ENCODE data around the gene DIP2C.
"Not testable (repeated sequence)": the region's sequence is repeated elsewhere in the genome, so short reads cannot be mapped to it uniquely, and the experiment has no call there.

Gene DIP2C

DNA sequence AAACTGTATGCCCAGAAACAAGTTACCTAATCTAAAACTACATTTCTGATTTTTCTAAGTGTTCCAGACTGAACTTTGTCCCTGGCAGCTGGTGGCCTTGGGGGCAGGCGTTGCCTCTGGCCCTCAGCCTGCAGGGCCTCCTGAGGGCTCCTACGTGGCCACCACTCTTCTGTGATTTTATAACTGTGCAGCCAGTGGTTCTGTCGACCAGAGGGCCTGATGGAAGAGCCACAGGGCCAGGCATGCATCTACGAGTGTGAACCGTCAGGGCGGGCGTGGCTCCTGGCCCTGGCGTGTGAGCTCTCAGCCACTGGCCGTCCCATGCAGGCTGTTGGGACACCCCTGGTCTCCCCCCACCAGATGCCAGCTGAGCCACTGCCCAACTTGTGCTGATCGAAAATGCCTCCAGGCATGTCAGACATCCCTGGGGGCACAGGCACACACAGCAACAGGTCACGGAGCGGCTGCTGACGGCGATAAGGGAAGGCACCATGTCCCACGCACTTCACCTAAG, 380.8 kb downstream of the DIP2C start:
- DNase-seq (ENCODE audit: insufficient read length) (no peak), FAIRE-seq (no peak)
- TF ChIP-seq TAF1 (IDR thresholded peaks at IDR 0.05; ENCODE audit: borderline replicate concordance, low read depth, low read length) = no peak
- no peak for TF ChIP-seq POLR2AphosphoS5 (IDR thresholded peaks at IDR 0.05; ENCODE audit: low read depth, low read length)
- no peak for TF ChIP-seq POLR2A (IDR thresholded peaks at IDR 0.05; ENCODE audit: low read depth, low read length)

DNA sequence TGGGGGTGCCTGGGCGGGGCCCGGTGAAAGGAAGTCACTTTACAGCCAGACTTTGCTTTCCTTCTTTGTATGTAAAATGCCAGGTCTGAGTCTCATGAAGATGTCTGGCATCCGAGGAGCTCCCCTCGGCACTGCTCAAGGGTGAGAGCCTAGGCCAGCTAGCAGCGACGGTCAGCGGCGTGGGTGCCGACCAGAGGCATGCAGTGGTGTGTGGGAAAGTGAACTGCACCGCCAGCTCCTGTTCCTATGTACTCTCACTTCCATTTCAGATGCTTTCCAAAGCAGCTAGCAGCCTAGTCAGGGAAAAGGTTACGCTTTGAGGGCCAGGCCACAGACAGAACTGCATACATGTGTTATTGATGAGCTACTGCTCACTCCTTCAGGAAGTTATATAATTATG, 381.4 kb downstream of the DIP2C start:
- FAIRE-seq (no peak), DNase-seq (ENCODE audit: insufficient read length) (no peak)
- TF ChIP-seq TAF1 (IDR thresholded peaks at IDR 0.05; ENCODE audit: borderline replicate concordance, low read depth, low read length) = no peak
- no peak for TF ChIP-seq POLR2A (IDR thresholded peaks at IDR 0.05; ENCODE audit: low read depth, low read length)
- no peak for TF ChIP-seq POLR2AphosphoS5 (IDR thresholded peaks at IDR 0.05; ENCODE audit: low read depth, low read length)

DNA sequence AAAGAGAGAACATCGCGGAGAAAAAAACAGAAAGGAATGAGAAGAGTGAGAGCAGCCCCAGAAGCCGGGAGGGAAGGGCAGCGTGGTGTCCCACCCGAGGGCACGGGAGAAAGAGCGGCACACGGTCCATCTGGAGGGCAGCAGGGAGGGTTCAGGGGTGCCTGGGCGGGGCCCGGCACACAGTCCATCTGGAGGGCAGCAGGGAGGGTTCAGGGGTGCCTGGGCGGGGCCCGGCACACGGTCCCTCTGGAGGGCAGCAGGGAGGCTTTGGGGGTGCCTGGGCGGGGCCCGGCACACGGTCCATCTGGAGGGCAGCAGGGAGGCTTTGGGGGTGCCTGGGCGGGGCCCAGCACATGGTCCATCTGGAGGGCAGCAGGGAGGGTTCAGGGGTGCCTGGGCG, 381.8 kb downstream of the DIP2C start:
- TF ChIP-seq TAF1 (IDR thresholded peaks at IDR 0.05; ENCODE audit: borderline replicate concordance, low read depth, low read length) (no peak), POLR2AphosphoS5 (IDR thresholded peaks at IDR 0.05; ENCODE audit: low read depth, low read length) (no peak), POLR2A (IDR thresholded peaks at IDR 0.05; ENCODE audit: low read depth, low read length) (no peak)
- DNase-seq (ENCODE audit: insufficient read length) = no peak
- no peak for FAIRE-seq

DNA sequence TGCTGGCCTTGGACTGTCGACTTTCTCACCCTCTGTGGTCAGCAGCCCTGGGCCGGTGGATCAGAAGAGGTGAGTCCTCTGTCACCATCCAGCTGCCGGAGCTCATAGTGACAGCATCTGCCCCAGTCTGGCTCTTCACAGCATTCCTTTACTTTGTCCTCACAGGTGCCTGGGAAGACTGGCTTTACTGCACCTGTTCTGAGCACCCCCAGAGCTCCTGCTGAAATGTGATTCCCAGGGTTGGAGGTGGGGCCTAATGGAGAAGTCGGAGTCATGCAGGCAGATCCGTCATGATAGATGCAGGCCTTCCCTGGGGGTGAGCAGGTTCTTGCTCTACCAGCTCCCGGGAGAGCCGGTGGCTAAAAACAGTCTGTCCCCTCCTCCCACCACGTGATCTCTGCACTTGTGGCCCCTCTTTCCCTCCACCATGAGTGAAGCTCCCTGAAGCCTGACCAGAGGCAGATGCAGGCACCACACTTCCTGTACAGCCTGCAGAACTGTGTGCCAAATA, 382.7 kb downstream of the DIP2C start:
- DNase-seq (ENCODE audit: insufficient read length) = no peak
- peak; percentile 73 for FAIRE-seq

DNA sequence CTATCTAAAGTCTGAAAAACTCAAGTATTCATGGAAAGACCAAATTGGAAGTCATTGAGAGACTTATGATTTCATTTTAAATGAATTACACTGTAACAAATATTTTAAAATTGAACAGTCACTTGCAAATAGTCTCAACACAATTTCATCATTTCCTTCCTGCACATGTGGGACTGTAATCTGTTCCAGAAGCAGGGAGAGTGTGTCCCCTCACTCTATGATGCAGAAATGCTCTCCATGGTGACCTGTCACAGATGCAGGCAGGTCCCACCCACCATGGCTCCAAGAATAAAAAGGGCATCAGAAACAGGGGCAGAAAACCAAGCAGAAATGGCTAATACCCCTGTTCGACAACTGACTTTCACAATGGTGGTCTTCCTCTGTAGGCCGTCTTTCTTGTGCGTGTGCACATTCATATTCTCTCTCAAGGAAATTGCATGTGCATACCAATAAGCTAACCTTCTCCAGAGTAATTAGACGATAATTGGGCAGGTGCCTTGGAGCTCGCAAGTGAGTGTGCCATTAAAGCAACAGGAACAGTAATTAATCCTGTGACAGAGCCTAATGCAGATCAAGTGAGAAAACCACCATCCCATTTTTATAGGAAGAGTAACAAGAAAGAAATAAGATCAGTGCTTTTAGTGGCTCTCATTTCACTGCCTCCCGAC, 383.3 kb downstream of the DIP2C start:
- no peak for TF ChIP-seq POLR2AphosphoS5 (IDR thresholded peaks at IDR 0.05; ENCODE audit: low read depth, low read length)
- no peak for TF ChIP-seq POLR2A (IDR thresholded peaks at IDR 0.05; ENCODE audit: low read depth, low read length)
- no peak for TF ChIP-seq TAF1 (IDR thresholded peaks at IDR 0.05; ENCODE audit: borderline replicate concordance, low read depth, low read length)

More for the DNA sequence above, 382.7 kb downstream of the DIP2C start:
- TF ChIP-seq TAF1 (IDR thresholded peaks at IDR 0.05; ENCODE audit: borderline replicate concordance, low read depth, low read length) = no peak
- no peak for TF ChIP-seq POLR2A (IDR thresholded peaks at IDR 0.05; ENCODE audit: low read depth, low read length)

DNA sequence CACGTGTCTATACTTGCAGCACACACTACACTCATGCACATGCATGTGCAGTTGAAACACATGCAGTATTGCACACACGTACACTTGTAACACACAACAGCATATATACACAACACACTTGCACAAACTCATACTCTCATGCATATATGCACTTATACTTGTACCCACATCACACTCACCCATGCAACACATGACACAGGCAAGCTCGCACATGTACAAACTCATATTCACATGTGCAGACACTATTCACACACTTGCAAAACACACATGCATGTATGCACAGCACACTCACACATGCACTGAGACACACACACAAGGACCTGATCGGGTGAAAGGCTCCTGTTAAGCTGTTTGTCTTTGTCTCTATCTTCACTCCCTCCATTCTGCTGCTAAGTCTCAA, 384.4 kb downstream of the DIP2C start:
- FAIRE-seq (no peak), DNase-seq (ENCODE audit: insufficient read length) (no peak)
- TF ChIP-seq POLR2AphosphoS5 (IDR thresholded peaks at IDR 0.05; ENCODE audit: low read depth, low read length) (no peak), TAF1 (IDR thresholded peaks at IDR 0.05; ENCODE audit: borderline replicate concordance, low read depth, low read length) (no peak), POLR2A (IDR thresholded peaks at IDR 0.05; ENCODE audit: low read depth, low read length) (no peak)

More for the DNA sequence above, 383.3 kb downstream of the DIP2C start:
- FAIRE-seq = no peak
- DNase-seq (ENCODE audit: insufficient read length) = no peak

DNA sequence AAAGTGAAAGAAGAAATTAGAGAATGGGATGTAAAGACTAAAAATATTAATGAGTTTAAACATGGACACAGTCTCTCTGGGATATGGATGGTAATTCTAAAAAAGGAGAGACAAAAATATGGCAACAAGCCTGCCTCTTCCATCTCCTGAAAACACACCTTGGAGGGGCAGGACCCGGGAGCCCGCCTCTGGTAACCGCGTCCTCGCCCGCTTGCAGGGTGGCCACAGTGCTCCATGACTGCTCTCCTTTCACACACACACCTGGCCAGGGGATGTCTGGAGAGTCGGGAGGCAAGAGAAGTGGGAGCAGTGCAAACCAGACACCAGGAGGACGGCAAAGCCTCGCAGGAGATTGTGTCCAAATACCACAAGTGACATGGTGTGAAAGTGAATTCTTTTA, 387.9 kb downstream of the DIP2C start:
- DNase-seq (ENCODE audit: insufficient read length) (no peak), FAIRE-seq (no peak)
- no peak for TF ChIP-seq POLR2A (IDR thresholded peaks at IDR 0.05; ENCODE audit: low read depth, low read length)
- TF ChIP-seq TAF1 (IDR thresholded peaks at IDR 0.05; ENCODE audit: borderline replicate concordance, low read depth, low read length) = no peak
- TF ChIP-seq POLR2AphosphoS5 (IDR thresholded peaks at IDR 0.05; ENCODE audit: low read depth, low read length) = no peak

DNA sequence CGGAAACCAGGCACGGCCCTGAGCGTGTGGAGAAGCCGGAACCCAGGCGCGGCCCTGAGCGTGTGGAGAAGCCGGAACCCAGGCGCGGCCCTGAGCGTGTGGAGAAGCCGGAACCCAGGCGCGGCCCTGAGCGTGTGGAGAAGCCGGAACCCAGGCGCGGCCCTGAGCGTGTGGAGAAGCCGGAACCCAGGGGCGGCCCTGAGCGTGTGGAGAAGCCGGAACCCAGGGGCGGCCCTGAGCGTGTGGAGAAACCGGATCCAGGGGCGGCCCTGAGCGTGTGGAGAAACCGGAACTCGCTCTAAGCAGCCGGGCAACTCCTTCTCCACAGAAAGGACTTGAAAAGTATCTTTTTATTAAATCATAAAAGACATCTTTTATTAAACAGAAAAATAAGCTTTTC, 388.9 kb downstream of the DIP2C start:
- DNase-seq (ENCODE audit: insufficient read length); FAIRE-seq: not testable (repeated sequence)

DNA sequence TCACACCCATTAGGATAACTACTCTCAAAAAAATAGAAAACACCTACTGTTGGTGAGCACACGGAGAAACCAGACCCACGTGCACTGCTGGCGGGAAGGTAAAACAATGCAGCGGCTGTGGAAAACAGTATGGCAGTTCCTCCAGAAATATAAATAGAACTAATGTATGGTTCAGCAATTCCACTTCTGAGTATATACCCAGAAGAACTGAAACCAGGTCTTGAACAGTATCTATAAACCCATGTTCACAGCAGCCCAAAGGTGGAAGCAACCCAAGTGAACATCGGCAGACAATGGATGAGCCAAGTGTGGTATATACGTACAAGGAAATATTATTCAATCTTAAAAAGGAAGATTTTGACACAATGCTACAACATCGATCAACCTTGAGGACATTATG, 389.5 kb downstream of the DIP2C start:
- DNase-seq (ENCODE audit: insufficient read length) = no peak
- TF ChIP-seq POLR2AphosphoS5 (IDR thresholded peaks at IDR 0.05; ENCODE audit: low read depth, low read length) = no peak
- no peak for TF ChIP-seq POLR2A (IDR thresholded peaks at IDR 0.05; ENCODE audit: low read depth, low read length)
- TF ChIP-seq TAF1 (IDR thresholded peaks at IDR 0.05; ENCODE audit: borderline replicate concordance, low read depth, low read length) = no peak
- FAIRE-seq = peak; percentile 81

DNA sequence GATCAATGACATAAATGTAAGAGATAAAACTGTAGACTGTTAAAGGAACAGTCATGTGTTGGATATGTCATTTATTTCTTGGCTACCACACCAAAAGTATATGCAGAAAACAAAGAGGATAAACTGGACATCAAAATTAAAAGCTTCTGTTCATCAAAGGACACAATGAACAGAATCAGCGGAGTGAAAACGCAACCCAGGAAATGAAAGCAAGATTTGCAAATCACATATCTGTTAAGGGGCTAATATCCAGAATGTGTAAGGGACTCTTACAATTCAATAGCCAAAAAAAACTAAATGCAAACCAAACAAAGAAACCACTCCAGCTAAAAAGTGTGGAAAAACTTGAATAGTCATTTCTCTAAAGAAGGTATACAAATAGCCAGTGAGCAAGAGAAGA, 390.0 kb downstream of the DIP2C start:
- DNase-seq (ENCODE audit: insufficient read length) (no peak), FAIRE-seq (no peak)
- TF ChIP-seq TAF1 (IDR thresholded peaks at IDR 0.05; ENCODE audit: borderline replicate concordance, low read depth, low read length) (no peak), POLR2A (IDR thresholded peaks at IDR 0.05; ENCODE audit: low read depth, low read length) (no peak), POLR2AphosphoS5 (IDR thresholded peaks at IDR 0.05; ENCODE audit: low read depth, low read length) (no peak)

DNA sequence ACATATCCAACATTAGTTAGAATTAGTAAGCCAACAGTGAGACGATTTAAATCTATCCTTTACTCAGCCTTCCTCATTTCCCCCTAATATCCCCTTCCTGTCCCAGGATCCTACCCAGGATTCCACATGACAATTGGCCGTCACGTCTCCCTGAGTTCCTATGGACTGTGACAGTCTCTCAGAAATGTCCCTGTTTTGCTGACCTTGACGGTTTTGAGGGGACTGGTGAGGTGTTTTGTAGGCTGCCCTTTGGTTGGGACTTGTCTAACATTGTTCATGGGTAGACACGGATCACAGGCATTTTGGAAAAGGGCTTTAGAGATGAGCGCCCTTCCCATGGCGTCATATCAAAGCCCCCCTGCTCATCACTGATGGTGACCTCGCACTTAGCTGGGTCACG, 391.4 kb downstream of the DIP2C start:
- TF ChIP-seq POLR2A (IDR thresholded peaks at IDR 0.05; ENCODE audit: low read depth, low read length) = no peak
- TF ChIP-seq POLR2AphosphoS5 (IDR thresholded peaks at IDR 0.05; ENCODE audit: low read depth, low read length) = no peak
- TF ChIP-seq TAF1 (IDR thresholded peaks at IDR 0.05; ENCODE audit: borderline replicate concordance, low read depth, low read length) = no peak
- no peak for FAIRE-seq
- no peak for DNase-seq (ENCODE audit: insufficient read length)

DNA sequence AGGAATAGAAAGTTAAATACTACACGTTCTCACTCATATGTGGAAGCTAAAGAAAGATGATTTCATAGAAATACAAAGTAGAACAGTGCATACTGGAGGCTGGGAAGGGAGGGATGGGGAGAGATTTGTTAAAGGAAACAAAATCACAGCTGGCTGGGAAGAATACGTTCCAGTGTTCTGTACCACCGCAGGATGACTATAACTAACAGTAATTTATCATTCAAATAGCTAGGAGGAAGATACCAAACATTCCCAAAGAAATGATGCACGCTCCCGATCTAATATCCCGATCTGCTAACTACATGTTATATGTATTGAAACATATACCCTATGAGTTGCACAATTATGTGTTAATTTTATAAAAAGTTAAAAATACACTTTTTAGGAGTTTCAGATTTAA, 391.9 kb downstream of the DIP2C start:
- DNase-seq (ENCODE audit: insufficient read length) (no peak), FAIRE-seq (no peak)
- TF ChIP-seq POLR2AphosphoS5 (IDR thresholded peaks at IDR 0.05; ENCODE audit: low read depth, low read length) = no peak
- no peak for TF ChIP-seq TAF1 (IDR thresholded peaks at IDR 0.05; ENCODE audit: borderline replicate concordance, low read depth, low read length)
- no peak for TF ChIP-seq POLR2A (IDR thresholded peaks at IDR 0.05; ENCODE audit: low read depth, low read length)

Measured in GM12892 (cell line).